ENCODE data around the gene CCDC92.

GRCh38 chr12:124004233-124004875, 31.7 kb upstream of the CCDC92 start:
- TF ChIP-seq CTCF (IDR thresholded peaks at IDR 0.05), result no peak
- TF ChIP-seq POLR2A (IDR thresholded peaks at IDR 0.05), result no peak
- no peak for TF ChIP-seq POLR2AphosphoS5 (IDR thresholded peaks at IDR 0.05)

All from suprapubic skin (tissue), 4 donors.